Activated CD4-positive, alpha-beta T cell treated with anti-CD3 and anti-CD28 coated beads, Interleukin-2, Interleukin-4, amounts not matched to agents 100 ng/mL and 50 ng/mL, durations not matched to agents 16 hours and 8 hours (primary cell): ENCODE results near the gene UMOD.
"Not testable (repeated sequence)": the region's sequence is repeated elsewhere in the genome, so short reads cannot be mapped to it uniquely, and the experiment has no call there.

Source experiments
- DNase-seq: peaks from one replicate; pipeline ENCODE4 v3.0.0-alpha.2; 2020; ENCODE audit warnings: low spot score

The UMOD gene

DNA sequence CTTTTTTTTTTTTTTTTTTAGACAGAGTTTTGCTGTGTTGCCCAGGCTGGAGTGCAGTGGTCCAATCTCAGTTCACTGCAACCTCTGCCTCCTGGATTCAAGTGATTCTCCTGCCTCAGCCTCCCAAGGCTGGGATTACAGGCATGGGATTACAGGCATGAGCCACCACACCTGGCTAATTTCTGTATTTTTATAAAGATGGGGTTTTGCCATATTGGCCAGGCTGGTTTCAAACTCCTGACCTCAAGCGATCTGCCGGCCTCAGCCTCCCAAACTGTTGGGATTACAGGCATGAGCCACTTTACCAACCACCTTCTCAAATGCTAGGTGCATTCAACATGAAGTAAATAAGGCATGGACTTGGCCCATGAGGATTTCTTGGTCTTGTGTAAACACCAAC lies 31.5 kb downstream of the UMOD start:
- DNase-seq, result not testable (repeated sequence)

- no peak for DNase-seq
Measured at GRCh38 chr16:20320592-20320991, 31.9 kb downstream of the UMOD start.

- no peak for DNase-seq
Measured at GRCh38 chr16:20320178-20320577, 32.3 kb downstream of the UMOD start.

DNA sequence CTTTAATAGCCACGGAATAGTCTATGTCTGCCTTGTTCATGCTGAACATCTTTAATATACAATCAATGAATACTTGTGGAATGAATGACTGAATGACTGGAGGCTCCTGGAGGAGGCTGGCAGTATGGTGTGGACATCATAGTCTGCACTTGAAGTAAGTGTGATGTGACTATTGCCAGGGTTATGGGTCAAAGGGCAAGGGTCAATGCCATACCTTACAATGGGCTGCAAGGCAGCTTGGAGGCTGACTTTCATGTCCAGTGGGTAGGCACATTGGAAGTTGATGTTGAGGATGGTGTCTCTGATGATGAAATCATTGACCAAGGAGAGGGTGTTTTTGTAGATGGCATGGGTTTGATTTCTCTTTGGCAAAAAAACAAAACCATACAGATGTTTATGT lies 33.1 kb downstream of the UMOD start:
- DNase-seq, result no peak

- DNase-seq, result no peak
Measured at GRCh38 chr16:20318437-20318836, 34.1 kb downstream of the UMOD start.

GRCh38 chr16:20318006-20318405 lies 34.5 kb downstream of the UMOD start:
- no peak for DNase-seq

- no peak for DNase-seq
Measured at GRCh38 chr16:20317117-20317516, 35.4 kb downstream of the UMOD start.

- DNase-seq, result no peak
Measured at GRCh38 chr16:20316715-20317114, 35.8 kb downstream of the UMOD start.

- no peak for DNase-seq
Measured at GRCh38 chr16:20315764-20316163, 36.8 kb downstream of the UMOD start.

- no peak for DNase-seq
Measured at GRCh38 chr16:20314575-20314974, 37.9 kb downstream of the UMOD start.

DNA sequence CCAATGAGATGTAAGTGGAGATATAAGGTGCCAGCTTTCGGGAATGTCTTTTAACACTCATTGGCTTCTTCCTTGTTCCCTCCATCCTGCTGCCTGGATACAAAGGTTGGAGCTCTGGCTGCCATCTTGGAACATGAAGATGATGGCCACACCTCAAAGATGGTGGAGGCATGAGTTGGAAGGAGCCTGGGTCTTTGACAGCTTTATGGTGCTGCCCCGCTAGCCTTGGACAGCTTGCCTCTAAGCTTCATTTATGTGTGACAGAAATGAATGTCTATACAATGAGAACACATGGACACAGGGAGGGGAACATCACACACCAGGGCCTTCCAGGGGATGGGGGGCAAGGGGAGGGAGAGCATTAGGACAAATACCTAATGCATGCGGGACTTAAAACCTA lies 38.8 kb downstream of the UMOD start:
- no peak for DNase-seq

GRCh38 chr16:20312536-20313095 lies 39.9 kb downstream of the UMOD start:
- DNase-seq, result not testable (repeated sequence)

- DNase-seq, result no peak
Measured at GRCh38 chr16:20311548-20311947, 41.0 kb downstream of the UMOD start.

- no peak for DNase-seq
Measured at GRCh38 chr16:20310421-20311395, 41.8 kb downstream of the UMOD start.

DNA sequence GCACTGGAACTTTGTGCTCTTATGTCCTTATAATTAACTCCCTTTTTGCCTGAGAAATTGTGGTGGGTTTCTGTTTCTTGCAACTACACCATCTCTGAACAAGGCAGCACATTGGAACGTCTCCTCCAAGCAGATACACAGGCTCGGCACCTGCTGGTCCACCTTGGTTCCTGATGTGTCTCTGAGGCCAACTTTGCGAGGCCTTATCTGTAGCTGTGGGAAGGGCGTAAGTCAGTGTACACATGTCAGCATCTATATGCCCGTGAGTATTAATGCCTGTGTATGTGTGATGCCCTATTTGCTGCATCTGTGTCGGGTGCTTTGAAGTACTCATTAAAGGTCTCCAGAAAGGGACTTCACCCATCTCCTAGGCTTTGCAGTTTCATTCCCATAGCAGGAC lies 42.7 kb downstream of the UMOD start:
- DNase-seq, result no peak

DNA sequence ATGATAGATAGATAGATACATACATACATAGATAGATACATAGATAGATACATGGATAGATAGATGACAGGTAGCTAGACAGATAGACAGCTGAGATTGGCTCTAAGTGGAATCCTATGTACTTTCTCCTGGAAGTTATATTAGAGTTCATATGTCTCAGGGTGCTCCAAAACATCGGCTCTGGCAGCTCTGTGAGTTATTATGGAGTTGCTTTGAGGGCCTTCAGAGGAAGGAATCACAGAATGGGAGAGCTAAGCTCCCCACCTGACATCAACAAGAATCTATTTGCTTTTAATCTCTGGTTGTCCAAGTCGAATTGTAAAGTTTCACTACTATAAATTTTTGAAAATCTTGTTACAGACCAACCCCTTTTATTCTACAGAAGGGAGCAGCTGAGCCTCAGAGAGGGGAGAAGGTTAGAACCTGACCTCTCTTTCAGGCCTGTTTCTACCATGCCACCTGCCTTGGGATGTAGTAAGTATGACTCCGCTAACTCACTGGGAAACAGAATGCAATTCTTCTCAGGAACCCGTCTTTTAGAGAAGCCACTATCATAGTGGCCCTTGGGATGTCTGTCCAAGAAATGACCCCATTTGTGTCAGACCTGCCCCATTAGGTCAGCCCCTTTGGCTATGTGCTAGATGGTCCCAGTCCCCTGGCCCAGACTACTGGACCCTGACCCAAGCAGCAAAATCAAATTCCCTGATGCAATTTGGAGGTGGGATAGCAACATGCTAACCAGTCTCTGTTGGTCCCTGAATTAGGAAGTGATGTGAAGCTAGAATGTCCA lies 43.5 kb downstream of the UMOD start:
- DNase-seq, result no peak

DNA sequence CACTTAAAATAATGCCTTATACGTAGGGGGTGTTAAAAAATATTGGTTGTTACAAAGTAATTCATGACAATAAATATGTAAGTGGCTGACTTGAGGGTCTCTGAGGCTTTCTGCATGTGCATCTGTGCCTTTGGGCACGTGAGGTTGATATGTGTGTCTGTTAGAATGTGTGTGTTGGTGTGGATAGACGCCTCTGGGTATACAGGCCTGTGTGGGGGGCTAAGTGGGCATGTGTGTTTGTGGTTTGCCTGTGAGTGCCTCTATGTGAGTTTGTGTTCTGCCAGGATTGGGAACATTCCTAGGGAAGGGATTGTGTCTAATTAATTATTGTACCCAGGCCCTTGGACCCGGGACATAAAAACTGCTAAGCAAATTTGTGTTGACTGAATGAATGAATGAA lies 44.2 kb downstream of the UMOD start:
- DNase-seq, result no peak

GRCh38 chr16:20307791-20308190 lies 44.7 kb downstream of the UMOD start:
- DNase-seq, result no peak

- DNase-seq, result no peak
Measured at GRCh38 chr16:20307240-20307671, 45.3 kb downstream of the UMOD start.

- DNase-seq, result no peak
Measured at GRCh38 chr16:20306401-20306800, 46.1 kb downstream of the UMOD start.

GRCh38 chr16:20303012-20303411 lies 49.5 kb downstream of the UMOD start:
- no peak for DNase-seq

DNA sequence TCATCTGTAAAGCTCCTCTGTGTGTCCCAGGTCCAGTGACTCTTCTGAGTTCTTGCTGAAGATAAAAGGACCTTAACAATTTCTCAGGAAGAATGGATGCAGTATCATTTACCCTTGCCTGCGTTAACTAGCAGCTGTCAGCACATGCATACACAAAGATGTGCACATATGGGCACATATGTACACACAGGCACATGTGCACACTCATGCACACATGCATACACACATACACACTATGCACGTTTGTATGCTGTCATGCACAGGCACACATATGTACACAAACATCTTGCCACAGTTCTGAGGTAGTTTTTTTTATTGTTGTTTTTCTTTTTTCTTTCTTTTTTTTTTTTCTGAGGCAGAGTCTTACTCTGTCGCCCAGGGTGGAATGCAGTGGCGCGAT lies 50.1 kb downstream of the UMOD start:
- no peak for DNase-seq

GRCh38 chr16:20301840-20302239 lies 50.7 kb downstream of the UMOD start:
- DNase-seq, result no peak
